Measurements from ENCODE around the gene SLC35G3. TPM values are rescaled to one million over a fixed set of nuclear protein-coding genes. Genes with fewer than 3 reads are reported as not detected.
"Not testable (repeated sequence)": the region's sequence is repeated elsewhere in the genome, so short reads cannot be mapped to it uniquely, and the experiment has no call there.

The SLC35G3 gene
- total and polyA plus RNA-seq, 2 of the 13 experiments (the other 11 are each of a cell fraction or from before 2014, with no cell fraction given), result not detected

GRCh38 chr17:35235289-35235688, 41.1 kb upstream of the SLC35G3 start:
- Histone ChIP-seq H3K4me1 (ENCODE audit: insufficient read depth, low read length) (no peaks in the 10 kb centered on the region), H3K79me2 (ENCODE audit: insufficient read depth, low read length) (no peaks in the 10 kb centered on the region), H2AFZ (ENCODE audit: low read length) (no peak overlapping the region), H3K4me2 (ENCODE audit: low read depth, low read length) (no peak overlapping the region), H3K27ac (ENCODE audit: extremely low read length, insufficient read depth, low read length) (no peak overlapping the region), H3K27me3 (ENCODE audit: control insufficient read depth in 1 of 2, insufficient read depth in 2 of 2, low read length in 2 of 2) (no peaks in the 10 kb centered on the region; a peak in 1 of 5 replicates), H4K20me1 (ENCODE audit: insufficient read depth, low read length) (no peaks in the 10 kb centered on the region), H3K9me3 (ENCODE audit: low read length) (no peaks in the 10 kb centered on the region), H3K9ac (ENCODE audit: insufficient read depth, low read depth, low read length) (no peak overlapping the region), H3K36me3 (replicated peaks in 1 of 2; ENCODE audit: control insufficient read depth in 1 of 2, insufficient read depth in 2 of 2, low read length in 2 of 2) (no peaks in the 10 kb centered on the region), H3K4me3 (replicated peaks in 1 of 3; ENCODE audit: insufficient read depth in 1 of 3, low read depth in 2 of 3, low read length in 3 of 3) (no peak overlapping the region)
- FAIRE-seq (no peak), ATAC-seq (no peak), DNase-seq (ENCODE audit: low spot score) (no peak)
- TF ChIP-seq ZNF143 (CRISPR knock-in tag; IDR thresholded peaks at IDR 0.05) (no peak), PRDM10 (CRISPR knock-in tag; IDR thresholded peaks at IDR 0.05; ENCODE audit: low read depth) (no peak), SNAPC4 (CRISPR knock-in tag; IDR thresholded peaks at IDR 0.05) (no peak), HOXA3 (CRISPR knock-in tag; IDR thresholded peaks at IDR 0.05) (no peak), ZKSCAN1 (IDR thresholded peaks at IDR 0.05; ENCODE audit: low read length) (no peak), SCMH1 (CRISPR knock-in tag; IDR thresholded peaks at IDR 0.05; ENCODE audit: borderline replicate concordance) (no peak), PHF20 (CRISPR knock-in tag; IDR thresholded peaks at IDR 0.05) (no peak)
- CTCF ChIA-PET (ENCODE audit: low intra/inter-chr PET ratio, low total read pairs), result no interaction called here
- POLR2A ChIA-PET, result no interaction called here
- 2% methylated on average over 3 of the region's 3 CpGs for WGBS (ENCODE audit: low lambda C conversion rate)
- intact Hi-C loops (cut with micrococcal nuclease; ENCODE audit: unreplicated experiment) (no loop called here), in situ Hi-C loops (cut with HindIII; ENCODE audit: extremely low pct_ligation_motif_present, low pct_unique_long_range_greater_than_20kb) (no loop called here)
- no TSS peak for BruUV-seq (replicated peaks)

GRCh38 chr17:35234315-35234714, 40.1 kb upstream of the SLC35G3 start:
- H3K27ac ChIP-seq (ENCODE audit: extremely low read length, insufficient read depth, low read length); FAIRE-seq; BruUV-seq (replicated peaks); H3K4me3 ChIP-seq (replicated peaks in 1 of 3; ENCODE audit: insufficient read depth in 1 of 3, low read depth in 2 of 3, low read length in 3 of 3); CTCF ChIA-PET (ENCODE audit: low intra/inter-chr PET ratio, low total read pairs); intact Hi-C loops (cut with micrococcal nuclease; ENCODE audit: unreplicated experiment); H3K4me2 ChIP-seq (ENCODE audit: low read depth, low read length); H3K9me3 ChIP-seq (ENCODE audit: low read length); in situ Hi-C loops (cut with HindIII; ENCODE audit: extremely low pct_ligation_motif_present, low pct_unique_long_range_greater_than_20kb); H2AFZ ChIP-seq (ENCODE audit: low read length); H3K9ac ChIP-seq (ENCODE audit: insufficient read depth, low read depth, low read length); DNase-seq (ENCODE audit: low spot score); H3K27me3 ChIP-seq (ENCODE audit: control insufficient read depth in 1 of 2, insufficient read depth in 2 of 2, low read length in 2 of 2); H4K20me1 ChIP-seq (ENCODE audit: insufficient read depth, low read length); H3K4me1 ChIP-seq (ENCODE audit: insufficient read depth, low read length); H3K36me3 ChIP-seq (replicated peaks in 1 of 2; ENCODE audit: control insufficient read depth in 1 of 2, insufficient read depth in 2 of 2, low read length in 2 of 2); ATAC-seq; H3K79me2 ChIP-seq (ENCODE audit: insufficient read depth, low read length); POLR2A ChIA-PET: not testable (repeated sequence)
- WGBS (ENCODE audit: low lambda C conversion rate), result 0% methylated on average over 4 of the region's 4 CpGs
